Choroid plexus epithelial cell (primary cell): ENCODE measurements around the gene CSN1S1.

Experiments used
- DNase-seq: peaks from one replicate; pipeline ENCODE4 v3.0.0-alpha.2; 2010; ENCODE audit warnings: low read depth
- H3K4me3 ChIP-seq: 2 replicates; pipeline ENCODE4 v1.5.1; 2011; ENCODE audit warnings: low read depth, mild to moderate bottlenecking, control low read depth, low read length, moderate library complexity
- CTCF ChIP-seq: conservative IDR thresholded peaks from 2 replicates; pipeline ENCODE4 v1.5.1; 2011; ENCODE audit warnings: low read depth, mild to moderate bottlenecking, control low read depth, inconsistent platforms, low read length, moderate library complexity

The CSN1S1 gene

GRCh38 chr4:69930768-69931167, at the start of gene CSN1S1:
CSN1S1 (plus strand) TSS chr4:69931068; CDS start chr4:69932556, 1,488 bp downstream.
- H3K4me3 ChIP-seq = no peak within 1 kb of the TSS
- TF ChIP-seq CTCF = no peak
- no peak for DNase-seq

DNA sequence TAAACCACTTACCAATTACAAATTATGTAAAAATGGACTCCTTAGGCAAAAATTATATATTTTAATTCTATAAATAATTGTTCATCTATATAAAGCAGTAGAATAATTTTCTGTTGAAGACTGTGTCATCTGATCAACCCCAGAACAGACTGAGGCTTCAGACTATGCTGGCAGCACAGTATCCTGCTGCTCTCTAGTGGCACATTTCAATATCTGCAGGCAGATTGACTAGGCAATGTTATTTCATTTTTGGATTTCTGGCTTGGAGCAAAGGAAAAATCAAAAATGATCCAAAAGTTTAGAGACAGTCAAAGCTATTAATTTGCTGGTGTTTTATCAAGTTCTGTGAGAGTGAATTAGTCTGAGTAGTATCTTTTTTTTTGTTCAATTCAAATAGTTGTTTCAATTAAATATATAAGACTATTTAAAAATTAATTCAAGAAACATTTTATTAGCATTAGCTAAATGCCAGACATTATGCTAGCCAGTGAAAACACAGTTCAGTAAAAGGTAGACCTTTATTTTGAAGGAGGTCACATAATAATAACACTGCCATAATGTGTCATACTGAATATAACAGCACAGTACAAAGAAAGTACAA, 49.6 kb upstream of the CSN1S1 start:
- H3K4me3 ChIP-seq = no peak overlapping the region
- DNase-seq = peak; percentile 86

GRCh38 chr4:69882150-69882549, 48.7 kb upstream of the CSN1S1 start:
- no peak for TF ChIP-seq CTCF
- DNase-seq = no peak
- no peak overlapping the region for H3K4me3 ChIP-seq

More for the DNA sequence above, 49.6 kb upstream of the CSN1S1 start:
- TF ChIP-seq CTCF = peak; percentile 96

DNA sequence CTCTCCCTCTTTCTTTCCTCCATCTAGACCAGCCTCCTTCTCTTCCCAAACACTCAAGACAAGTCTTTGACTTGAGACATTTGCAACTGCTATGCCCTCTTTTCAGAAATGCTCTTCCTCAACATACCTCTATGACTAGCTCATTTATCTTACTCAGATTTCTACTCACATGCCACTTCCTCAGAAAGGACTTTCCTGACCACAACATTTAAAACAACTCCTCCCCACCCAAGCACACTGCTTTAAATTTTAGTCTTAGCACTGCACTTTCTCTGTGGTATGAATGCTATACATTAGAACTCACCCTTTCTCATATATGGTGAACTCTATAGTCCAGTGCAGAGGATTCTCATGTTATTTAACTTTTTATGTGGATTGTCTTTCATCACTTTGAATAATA, 42.5 kb upstream of the CSN1S1 start:
- TF ChIP-seq CTCF = no peak
- DNase-seq = peak; percentile 44
- no peak overlapping the region for H3K4me3 ChIP-seq

DNA sequence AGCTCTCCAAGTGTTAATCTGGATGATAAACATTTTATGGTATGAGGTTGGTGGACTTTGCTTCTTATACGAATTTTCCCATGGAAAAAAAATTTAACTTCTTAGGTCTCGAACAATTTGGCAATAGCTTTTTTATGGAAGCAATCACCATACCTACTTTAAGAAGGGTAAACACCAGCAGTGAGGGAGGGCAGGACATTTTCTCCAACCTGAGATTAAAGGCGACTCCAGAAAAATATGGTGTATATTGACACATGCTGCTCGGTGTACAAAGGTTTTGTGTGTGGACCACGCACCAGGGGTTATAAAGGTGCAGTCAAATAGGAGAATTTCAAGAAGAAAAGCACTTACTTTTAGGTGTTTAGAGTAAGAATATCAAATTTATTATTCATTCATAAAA, 36.7 kb upstream of the CSN1S1 start:
- no peak for TF ChIP-seq CTCF
- H3K4me3 ChIP-seq = no peak overlapping the region
- DNase-seq = no peak

- H3K4me3 ChIP-seq = no peak overlapping the region
- no peak for DNase-seq
- no peak for TF ChIP-seq CTCF
Measured at GRCh38 chr4:69894721-69895120, 36.1 kb upstream of the CSN1S1 start.

DNA sequence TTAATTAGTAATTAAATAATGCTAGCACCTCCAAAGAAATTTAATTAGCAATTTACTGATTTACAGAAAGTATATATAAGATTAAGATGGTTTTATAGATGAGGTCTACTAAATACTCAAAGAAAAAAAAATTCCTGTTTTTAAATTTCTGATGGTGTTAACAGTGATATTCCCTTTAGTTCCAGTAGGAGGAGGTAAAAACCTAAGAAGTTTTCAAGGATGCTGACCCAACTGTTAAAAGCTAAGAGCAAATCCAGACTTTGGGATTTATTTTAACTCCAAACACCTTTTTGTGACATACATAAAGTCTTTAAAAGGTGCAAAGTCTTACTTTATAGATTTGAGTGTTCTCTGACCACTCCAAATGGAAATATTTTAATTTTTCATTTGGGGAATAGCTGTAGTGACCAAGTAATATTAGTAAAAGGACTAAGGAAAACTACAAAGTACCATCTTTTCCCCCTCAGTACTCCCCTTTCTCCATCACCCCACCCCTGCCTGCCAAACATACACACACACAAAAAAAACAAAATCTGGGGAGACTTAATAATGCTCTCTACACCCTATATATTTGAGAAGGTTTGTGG, 34.2 kb upstream of the CSN1S1 start:
- H3K4me3 ChIP-seq = no peak overlapping the region
- peak; percentile 67 for TF ChIP-seq CTCF
- DNase-seq = peak; percentile 67
